Activated T-cell treated with anti-CD3 and anti-CD28 coated beads for 48 hours (primary cell): ENCODE results near the gene TIMM17B.

Experiments used
- DNase-seq: peaks from one replicate; pipeline ENCODE4 v3.0.0-alpha.2; 2020; ENCODE audit warnings: low read depth

Gene TIMM17B

GRCh38 chrX:48897625-48898306 lies at the start of gene TIMM17B, which contains the start of gene PQBP1:
Gene TIMM17B (minus strand): TSS chrX:48897768. CDS start chrX:48897749, 19 bp downstream.
Gene PQBP1 (plus strand): TSS chrX:48897930. CDS start chrX:48898510, 580 bp downstream.
- peak; percentile 80 for DNase-seq

- no peak for DNase-seq
Observed at GRCh38 chrX:48945517-48946348, 48.2 kb upstream of the TIMM17B start.

GRCh38 chrX:48942895-48943294 lies 45.3 kb upstream of the TIMM17B start:
- DNase-seq: no peak

- DNase-seq: no peak
Observed at GRCh38 chrX:48940404-48940955, 42.9 kb upstream of the TIMM17B start.

- no peak for DNase-seq
Observed at GRCh38 chrX:48939524-48940228, 42.1 kb upstream of the TIMM17B start.

- DNase-seq: peak; percentile 64
Observed at GRCh38 chrX:48938721-48939425, 41.3 kb upstream of the TIMM17B start.

GRCh38 chrX:48937054-48937907 lies 39.7 kb upstream of the TIMM17B start:
- peak; percentile 80 for DNase-seq

- no peak for DNase-seq
Observed at GRCh38 chrX:48936429-48937053, 39.0 kb upstream of the TIMM17B start.

- no peak for DNase-seq
Observed at GRCh38 chrX:48935301-48935670, 37.7 kb upstream of the TIMM17B start.

- no peak for DNase-seq
Observed at GRCh38 chrX:48934581-48935300, 37.2 kb upstream of the TIMM17B start.

- no peak for DNase-seq
Observed at GRCh38 chrX:48933757-48934156, 36.2 kb upstream of the TIMM17B start.

- DNase-seq: no peak
Observed at GRCh38 chrX:48927736-48928382, 30.3 kb upstream of the TIMM17B start.

- no peak for DNase-seq
Observed at GRCh38 chrX:48927123-48927522, 29.6 kb upstream of the TIMM17B start.

- no peak for DNase-seq
Observed at GRCh38 chrX:48924270-48924669, 26.7 kb upstream of the TIMM17B start.

- no peak for DNase-seq
Observed at GRCh38 chrX:48923771-48924170, 26.2 kb upstream of the TIMM17B start.

- DNase-seq: no peak
Observed at GRCh38 chrX:48920718-48921104, 23.1 kb upstream of the TIMM17B start.

- DNase-seq: no peak
Observed at GRCh38 chrX:48919947-48920717, 22.6 kb upstream of the TIMM17B start.

GRCh38 chrX:48919360-48919841 lies 21.8 kb upstream of the TIMM17B start:
- DNase-seq: no peak
